GM12878 (cell line): Measurements from ENCODE around the gene TMEM132D.

Experiments
- CBFB ChIP-seq: IDR thresholded peaks from 2 replicates; pipeline ENCODE4 v1.6.1; 2016; ENCODE audit warnings: antibody characterized with exemption, low read depth
- LARP7 ChIP-seq: fragments of 450-650 bp; IDR thresholded peaks from 2 replicates; pipeline ENCODE4 v1.6.1; 2017; ENCODE audit warnings: mild to moderate bottlenecking
- RAD21 ChIP-seq: IDR thresholded peaks from 2 replicates; pipeline ENCODE4 v1.6.1; 2011; ENCODE audit warnings: mild to moderate bottlenecking, low read depth, low read length, moderate library complexity; ENCODE audit not compliant: insufficient read depth
- TF ChIP-seq, protein P1 (sequence below), 3 experiments: IDR thresholded peaks in 2 of 3; conservative IDR thresholded peaks in 1 of 3; 2 replicates each; pipeline ENCODE4 v1.5.1; 2011; ENCODE audit warnings: low read depth in 3 of 3, low read length in 3 of 3, mild to moderate bottlenecking in 3 of 3, control low read depth in 2 of 3, moderate library complexity in 2 of 3, inconsistent platforms in 1 of 3, mixed read lengths in 1 of 3; ENCODE audit not compliant: control insufficient read depth in 2 of 3, insufficient read depth in 1 of 3; ENCODE audit errors: extremely low read depth in 1 of 3
- TF ChIP-seq, protein P2 (sequence below): IDR thresholded peaks from 2 replicates; pipeline ENCODE4 v1.6.1; 2012; ENCODE audit warnings: improper control_type of control experiment, low read depth, low read length; ENCODE audit not compliant: insufficient replicate concordance
- TF ChIP-seq, protein P3 (sequence below): fragments of 450-650 bp; IDR thresholded peaks from 2 replicates; pipeline ENCODE4 v1.6.1; 2017; ENCODE audit warnings: mild to moderate bottlenecking

DNA sequence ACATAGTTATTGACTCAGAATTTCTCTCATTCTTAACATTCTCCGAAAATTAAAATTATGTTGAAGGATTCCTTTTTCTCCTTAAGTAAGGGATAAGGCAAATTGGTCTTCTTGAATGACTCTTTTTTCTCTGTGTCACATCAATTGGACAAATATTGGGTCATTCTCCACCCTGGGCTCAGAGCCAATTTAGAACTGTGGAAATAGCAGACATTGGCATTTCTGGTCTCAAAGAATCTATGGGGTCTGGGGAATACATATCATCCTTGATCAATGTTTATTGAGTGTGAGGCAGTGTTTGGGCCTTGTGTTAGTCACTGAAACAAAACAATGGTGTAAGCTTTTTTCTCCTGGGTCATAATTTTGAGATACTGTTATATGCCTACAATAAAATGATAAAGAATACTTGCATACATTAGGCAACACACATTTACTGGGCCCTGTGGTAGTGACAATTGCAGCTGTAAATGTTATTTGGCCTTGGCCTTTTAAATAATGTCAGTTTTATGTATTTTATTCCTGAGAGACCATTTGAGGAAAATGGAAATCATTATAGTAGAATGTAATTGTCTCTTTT is 414.6 kb downstream of the TMEM132D start:
- TF ChIP-seq, protein P1, sequence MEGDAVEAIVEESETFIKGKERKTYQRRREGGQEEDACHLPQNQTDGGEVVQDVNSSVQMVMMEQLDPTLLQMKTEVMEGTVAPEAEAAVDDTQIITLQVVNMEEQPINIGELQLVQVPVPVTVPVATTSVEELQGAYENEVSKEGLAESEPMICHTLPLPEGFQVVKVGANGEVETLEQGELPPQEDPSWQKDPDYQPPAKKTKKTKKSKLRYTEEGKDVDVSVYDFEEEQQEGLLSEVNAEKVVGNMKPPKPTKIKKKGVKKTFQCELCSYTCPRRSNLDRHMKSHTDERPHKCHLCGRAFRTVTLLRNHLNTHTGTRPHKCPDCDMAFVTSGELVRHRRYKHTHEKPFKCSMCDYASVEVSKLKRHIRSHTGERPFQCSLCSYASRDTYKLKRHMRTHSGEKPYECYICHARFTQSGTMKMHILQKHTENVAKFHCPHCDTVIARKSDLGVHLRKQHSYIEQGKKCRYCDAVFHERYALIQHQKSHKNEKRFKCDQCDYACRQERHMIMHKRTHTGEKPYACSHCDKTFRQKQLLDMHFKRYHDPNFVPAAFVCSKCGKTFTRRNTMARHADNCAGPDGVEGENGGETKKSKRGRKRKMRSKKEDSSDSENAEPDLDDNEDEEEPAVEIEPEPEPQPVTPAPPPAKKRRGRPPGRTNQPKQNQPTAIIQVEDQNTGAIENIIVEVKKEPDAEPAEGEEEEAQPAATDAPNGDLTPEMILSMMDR (IDR thresholded peaks at IDR 0.05 in 2 of 3, conservative IDR thresholded peaks at IDR 0.05 in 1 of 3; ENCODE audit: control insufficient read depth in 2 of 3, extremely low read depth in 1 of 3, insufficient read depth in 1 of 3, low read depth in 3 of 3, low read length in 3 of 3), result no peak
- TF ChIP-seq LARP7 (no peak), CBFB (no peak), RAD21 (no peak)
- TF ChIP-seq, protein P2, sequence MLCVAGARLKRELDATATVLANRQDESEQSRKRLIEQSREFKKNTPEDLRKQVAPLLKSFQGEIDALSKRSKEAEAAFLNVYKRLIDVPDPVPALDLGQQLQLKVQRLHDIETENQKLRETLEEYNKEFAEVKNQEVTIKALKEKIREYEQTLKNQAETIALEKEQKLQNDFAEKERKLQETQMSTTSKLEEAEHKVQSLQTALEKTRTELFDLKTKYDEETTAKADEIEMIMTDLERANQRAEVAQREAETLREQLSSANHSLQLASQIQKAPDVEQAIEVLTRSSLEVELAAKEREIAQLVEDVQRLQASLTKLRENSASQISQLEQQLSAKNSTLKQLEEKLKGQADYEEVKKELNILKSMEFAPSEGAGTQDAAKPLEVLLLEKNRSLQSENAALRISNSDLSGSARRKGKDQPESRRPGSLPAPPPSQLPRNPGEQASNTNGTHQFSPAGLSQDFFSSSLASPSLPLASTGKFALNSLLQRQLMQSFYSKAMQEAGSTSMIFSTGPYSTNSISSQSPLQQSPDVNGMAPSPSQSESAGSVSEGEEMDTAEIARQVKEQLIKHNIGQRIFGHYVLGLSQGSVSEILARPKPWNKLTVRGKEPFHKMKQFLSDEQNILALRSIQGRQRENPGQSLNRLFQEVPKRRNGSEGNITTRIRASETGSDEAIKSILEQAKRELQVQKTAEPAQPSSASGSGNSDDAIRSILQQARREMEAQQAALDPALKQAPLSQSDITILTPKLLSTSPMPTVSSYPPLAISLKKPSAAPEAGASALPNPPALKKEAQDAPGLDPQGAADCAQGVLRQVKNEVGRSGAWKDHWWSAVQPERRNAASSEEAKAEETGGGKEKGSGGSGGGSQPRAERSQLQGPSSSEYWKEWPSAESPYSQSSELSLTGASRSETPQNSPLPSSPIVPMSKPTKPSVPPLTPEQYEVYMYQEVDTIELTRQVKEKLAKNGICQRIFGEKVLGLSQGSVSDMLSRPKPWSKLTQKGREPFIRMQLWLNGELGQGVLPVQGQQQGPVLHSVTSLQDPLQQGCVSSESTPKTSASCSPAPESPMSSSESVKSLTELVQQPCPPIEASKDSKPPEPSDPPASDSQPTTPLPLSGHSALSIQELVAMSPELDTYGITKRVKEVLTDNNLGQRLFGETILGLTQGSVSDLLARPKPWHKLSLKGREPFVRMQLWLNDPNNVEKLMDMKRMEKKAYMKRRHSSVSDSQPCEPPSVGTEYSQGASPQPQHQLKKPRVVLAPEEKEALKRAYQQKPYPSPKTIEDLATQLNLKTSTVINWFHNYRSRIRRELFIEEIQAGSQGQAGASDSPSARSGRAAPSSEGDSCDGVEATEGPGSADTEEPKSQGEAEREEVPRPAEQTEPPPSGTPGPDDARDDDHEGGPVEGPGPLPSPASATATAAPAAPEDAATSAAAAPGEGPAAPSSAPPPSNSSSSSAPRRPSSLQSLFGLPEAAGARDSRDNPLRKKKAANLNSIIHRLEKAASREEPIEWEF, result no peak
- TF ChIP-seq, protein P3, sequence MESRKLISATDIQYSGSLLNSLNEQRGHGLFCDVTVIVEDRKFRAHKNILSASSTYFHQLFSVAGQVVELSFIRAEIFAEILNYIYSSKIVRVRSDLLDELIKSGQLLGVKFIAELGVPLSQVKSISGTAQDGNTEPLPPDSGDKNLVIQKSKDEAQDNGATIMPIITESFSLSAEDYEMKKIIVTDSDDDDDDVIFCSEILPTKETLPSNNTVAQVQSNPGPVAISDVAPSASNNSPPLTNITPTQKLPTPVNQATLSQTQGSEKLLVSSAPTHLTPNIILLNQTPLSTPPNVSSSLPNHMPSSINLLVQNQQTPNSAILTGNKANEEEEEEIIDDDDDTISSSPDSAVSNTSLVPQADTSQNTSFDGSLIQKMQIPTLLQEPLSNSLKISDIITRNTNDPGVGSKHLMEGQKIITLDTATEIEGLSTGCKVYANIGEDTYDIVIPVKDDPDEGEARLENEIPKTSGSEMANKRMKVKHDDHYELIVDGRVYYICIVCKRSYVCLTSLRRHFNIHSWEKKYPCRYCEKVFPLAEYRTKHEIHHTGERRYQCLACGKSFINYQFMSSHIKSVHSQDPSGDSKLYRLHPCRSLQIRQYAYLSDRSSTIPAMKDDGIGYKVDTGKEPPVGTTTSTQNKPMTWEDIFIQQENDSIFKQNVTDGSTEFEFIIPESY, result no peak
